Hematopoietic multipotent progenitor cell (in vitro differentiated cells): ENCODE results near the gene SLC44A5. TPM values are rescaled to one million over a fixed set of nuclear protein-coding genes. Genes with fewer than 3 reads are reported as not detected.
"Not testable (repeated sequence)": the region's sequence is repeated elsewhere in the genome, so short reads cannot be mapped to it uniquely, and the experiment has no call there.

Experiments
- DNase-seq, 3 donors: peaks; one replicate each; pipeline ENCODE4 v3.0.0-alpha.2; 2011 to 2015; ENCODE audit warnings: low read depth in 2 of 3, low spot score in 2 of 3
- total RNA-seq: library from RNA; depleted of rRNA; stranded (reverse); fragments of >200 nt; gene quantifications from one replicate; pipeline ENCODE4 v1.2.3, GENCODE V29; 2012

The SLC44A5 gene
- total RNA-seq, 1 donor: 3.5 TPM

GRCh38 chr1:75308365-75308764 is 302.5 kb downstream of the SLC44A5 start:
- no peak for DNase-seq

GRCh38 chr1:75305061-75305460 is 305.9 kb downstream of the SLC44A5 start:
- DNase-seq: no peak

- DNase-seq: no peak
These were observed 317.6 kb downstream of the SLC44A5 start for GRCh38 chr1:75293270-75293669.

- DNase-seq: no peak
These were observed 318.9 kb downstream of the SLC44A5 start for GRCh38 chr1:75292013-75292412.

GRCh38 chr1:75276385-75276784 is 334.5 kb downstream of the SLC44A5 start:
- DNase-seq: no peak

- DNase-seq: no peak
These were observed 335.3 kb downstream of the SLC44A5 start for GRCh38 chr1:75275631-75276030.

- no peak for DNase-seq
These were observed 335.9 kb downstream of the SLC44A5 start for GRCh38 chr1:75274920-75275506.

GRCh38 chr1:75273110-75273509 is 337.8 kb downstream of the SLC44A5 start:
- DNase-seq: peak in 1 of 3 donors; percentile 42

GRCh38 chr1:75265792-75266191 is 345.1 kb downstream of the SLC44A5 start:
- peak in 2 of 3 donors; percentile 18 to 46 for DNase-seq

GRCh38 chr1:75264112-75264511 is 346.8 kb downstream of the SLC44A5 start:
- DNase-seq: no peak

GRCh38 chr1:75263616-75264015 is 347.3 kb downstream of the SLC44A5 start:
- DNase-seq: not testable (repeated sequence)

- DNase-seq: not testable (repeated sequence)
These were observed 349.0 kb downstream of the SLC44A5 start for GRCh38 chr1:75261946-75262345.

GRCh38 chr1:75258351-75258750 is 352.6 kb downstream of the SLC44A5 start:
- DNase-seq: no peak

- DNase-seq: no peak
These were observed 353.5 kb downstream of the SLC44A5 start for GRCh38 chr1:75257424-75257823.

- DNase-seq: not testable (repeated sequence)
These were observed 360.8 kb downstream of the SLC44A5 start for GRCh38 chr1:75250114-75250513.

GRCh38 chr1:75245239-75245638 is 365.7 kb downstream of the SLC44A5 start:
- no peak for DNase-seq

- no peak for DNase-seq
These were observed 367.8 kb downstream of the SLC44A5 start for GRCh38 chr1:75243124-75243523.

- no peak for DNase-seq
These were observed 373.6 kb downstream of the SLC44A5 start for GRCh38 chr1:75237316-75237715.

- no peak for DNase-seq
These were observed 376.4 kb downstream of the SLC44A5 start for GRCh38 chr1:75234562-75234961.

- DNase-seq: peak in 2 of 3 donors; percentile 18 to 35
These were observed 377.5 kb downstream of the SLC44A5 start for GRCh38 chr1:75233302-75233929.

GRCh38 chr1:75220072-75220471 is 390.8 kb downstream of the SLC44A5 start:
- DNase-seq: no peak

- DNase-seq: no peak
These were observed 396.9 kb downstream of the SLC44A5 start for GRCh38 chr1:75214017-75214416.

- no peak for DNase-seq
These were observed 399.3 kb downstream of the SLC44A5 start for GRCh38 chr1:75211648-75212047.
